ENCODE data around the gene SRGAP2B. TPM values are rescaled to one million over a fixed set of nuclear protein-coding genes. Genes with fewer than 3 reads are reported as not detected.
"Not testable (repeated sequence)": the region's sequence is repeated elsewhere in the genome, so short reads cannot be mapped to it uniquely, and the experiment has no call there.

Gene SRGAP2B
- total RNA-seq, 2 experiments from 2014 or later: 31.7 TPM

DNA sequence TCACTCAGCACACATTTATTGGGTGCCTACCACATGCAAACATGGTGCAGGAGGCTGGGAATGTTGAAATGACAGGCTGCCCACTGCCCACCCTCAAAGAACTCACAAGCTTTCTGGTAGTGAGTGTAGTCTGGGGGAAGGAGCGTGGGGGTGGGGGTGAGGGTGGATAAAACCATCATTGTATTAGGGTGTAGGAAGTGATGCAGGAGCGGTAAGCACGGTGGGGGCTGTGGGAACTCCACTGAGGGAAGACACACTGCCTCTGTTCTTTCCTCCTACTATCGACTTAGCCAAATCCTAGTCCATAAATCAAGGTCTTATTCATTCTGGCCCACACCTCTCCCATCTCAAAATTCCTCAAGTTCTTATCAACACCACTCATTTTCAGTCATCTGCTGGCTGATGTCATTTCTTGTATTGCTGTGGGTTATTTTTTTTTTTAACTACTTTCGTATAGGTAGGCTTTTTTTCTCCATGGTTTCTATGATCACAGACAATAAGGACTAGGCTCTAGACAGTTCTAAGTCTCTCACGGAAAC lies 21.0 kb downstream of the SRGAP2B start:
- H3K9me3 Mint-ChIP-seq; DNase-seq; ATAC-seq (ENCODE audit: low read depth); H3K4me1 Mint-ChIP-seq; POLR2A ChIA-PET; H3K4me3 Mint-ChIP-seq; H3K27me3 Mint-ChIP-seq; H3K27ac Mint-ChIP-seq; H3K36me3 Mint-ChIP-seq: not testable (repeated sequence)

GRCh38 chr1:145071569-145071968 lies 23.6 kb downstream of the SRGAP2B start:
- ATAC-seq (ENCODE audit: low read depth); H3K27me3 Mint-ChIP-seq; POLR2A ChIA-PET; H3K4me3 Mint-ChIP-seq; DNase-seq; H3K9me3 Mint-ChIP-seq; H3K36me3 Mint-ChIP-seq; H3K27ac Mint-ChIP-seq; H3K4me1 Mint-ChIP-seq: not testable (repeated sequence)

GRCh38 chr1:145066486-145066885 lies 28.6 kb downstream of the SRGAP2B start:
- DNase-seq; H3K4me1 Mint-ChIP-seq; H3K36me3 Mint-ChIP-seq; ATAC-seq (ENCODE audit: low read depth); H3K27ac Mint-ChIP-seq; H3K27me3 Mint-ChIP-seq; H3K9me3 Mint-ChIP-seq; POLR2A ChIA-PET; H3K4me3 Mint-ChIP-seq: not testable (repeated sequence)

- H3K27me3 Mint-ChIP-seq, POLR2A ChIA-PET, H3K4me1 Mint-ChIP-seq, H3K36me3 Mint-ChIP-seq, H3K27ac Mint-ChIP-seq, H3K9me3 Mint-ChIP-seq, DNase-seq, H3K4me3 Mint-ChIP-seq: not testable (repeated sequence)
- ATAC-seq (ENCODE audit: low read depth): peak; percentile 36
Observed at GRCh38 chr1:145065194-145065826, 29.8 kb downstream of the SRGAP2B start.

GRCh38 chr1:145063941-145064648 lies 31.0 kb downstream of the SRGAP2B start:
- H3K36me3 Mint-ChIP-seq; ATAC-seq (ENCODE audit: low read depth); H3K4me3 Mint-ChIP-seq; H3K4me1 Mint-ChIP-seq; POLR2A ChIA-PET; H3K27ac Mint-ChIP-seq; H3K9me3 Mint-ChIP-seq; DNase-seq; H3K27me3 Mint-ChIP-seq: not testable (repeated sequence)

- H3K27ac Mint-ChIP-seq; POLR2A ChIA-PET; H3K9me3 Mint-ChIP-seq; DNase-seq; ATAC-seq (ENCODE audit: low read depth); H3K36me3 Mint-ChIP-seq; H3K27me3 Mint-ChIP-seq; H3K4me1 Mint-ChIP-seq; H3K4me3 Mint-ChIP-seq: not testable (repeated sequence)
Observed at GRCh38 chr1:145063285-145063684, 31.8 kb downstream of the SRGAP2B start.

DNA sequence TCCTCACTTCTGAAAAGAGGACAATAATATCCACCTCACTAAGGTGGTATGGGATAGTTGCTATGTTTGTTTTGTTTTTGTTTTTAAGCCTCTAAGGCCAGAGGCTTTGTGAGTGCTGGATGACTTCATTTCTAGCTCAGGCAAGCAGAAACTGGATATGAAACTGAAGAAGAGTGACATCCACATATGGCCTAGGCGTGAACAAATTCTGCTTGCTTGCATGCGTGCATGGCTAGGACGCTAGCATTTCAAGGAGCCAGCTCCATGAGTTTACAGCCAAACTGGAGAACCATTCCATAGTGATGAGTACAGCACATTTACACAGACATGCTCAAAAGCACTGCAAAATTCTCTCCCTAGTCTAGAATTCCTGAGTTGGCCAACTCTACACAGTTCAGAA lies 36.9 kb downstream of the SRGAP2B start:
- H3K9me3 Mint-ChIP-seq; ATAC-seq (ENCODE audit: low read depth); H3K4me1 Mint-ChIP-seq; H3K27me3 Mint-ChIP-seq; DNase-seq; H3K36me3 Mint-ChIP-seq; H3K4me3 Mint-ChIP-seq; POLR2A ChIA-PET; H3K27ac Mint-ChIP-seq: not testable (repeated sequence)

- H3K27ac Mint-ChIP-seq, H3K4me3 Mint-ChIP-seq, H3K27me3 Mint-ChIP-seq, H3K4me1 Mint-ChIP-seq, H3K9me3 Mint-ChIP-seq, DNase-seq, POLR2A ChIA-PET, H3K36me3 Mint-ChIP-seq: not testable (repeated sequence)
- peak; percentile 94 for ATAC-seq (ENCODE audit: low read depth)
Observed at GRCh38 chr1:145055217-145055760, 39.8 kb downstream of the SRGAP2B start.

GRCh38 chr1:145053428-145053827 lies 41.7 kb downstream of the SRGAP2B start:
- H3K36me3 Mint-ChIP-seq; H3K27me3 Mint-ChIP-seq; DNase-seq; H3K4me3 Mint-ChIP-seq; ATAC-seq (ENCODE audit: low read depth); H3K9me3 Mint-ChIP-seq; H3K4me1 Mint-ChIP-seq; POLR2A ChIA-PET; H3K27ac Mint-ChIP-seq: not testable (repeated sequence)

- H3K4me1 Mint-ChIP-seq; H3K36me3 Mint-ChIP-seq; ATAC-seq (ENCODE audit: low read depth); H3K9me3 Mint-ChIP-seq; H3K27ac Mint-ChIP-seq; H3K4me3 Mint-ChIP-seq; H3K27me3 Mint-ChIP-seq; DNase-seq; POLR2A ChIA-PET: not testable (repeated sequence)
Observed at GRCh38 chr1:145052019-145052776, 42.9 kb downstream of the SRGAP2B start.

GRCh38 chr1:145048181-145048856 lies 46.8 kb downstream of the SRGAP2B start:
- H3K4me3 Mint-ChIP-seq; H3K27me3 Mint-ChIP-seq; ATAC-seq (ENCODE audit: low read depth); DNase-seq; H3K27ac Mint-ChIP-seq; H3K9me3 Mint-ChIP-seq; H3K4me1 Mint-ChIP-seq; POLR2A ChIA-PET; H3K36me3 Mint-ChIP-seq: not testable (repeated sequence)

- H3K4me1 Mint-ChIP-seq, H3K4me3 Mint-ChIP-seq, POLR2A ChIA-PET, H3K36me3 Mint-ChIP-seq, DNase-seq, H3K27me3 Mint-ChIP-seq, H3K27ac Mint-ChIP-seq, H3K9me3 Mint-ChIP-seq: not testable (repeated sequence)
- peak; percentile 50 for ATAC-seq (ENCODE audit: low read depth)
Observed at GRCh38 chr1:145047553-145047952, 47.6 kb downstream of the SRGAP2B start.

DNA sequence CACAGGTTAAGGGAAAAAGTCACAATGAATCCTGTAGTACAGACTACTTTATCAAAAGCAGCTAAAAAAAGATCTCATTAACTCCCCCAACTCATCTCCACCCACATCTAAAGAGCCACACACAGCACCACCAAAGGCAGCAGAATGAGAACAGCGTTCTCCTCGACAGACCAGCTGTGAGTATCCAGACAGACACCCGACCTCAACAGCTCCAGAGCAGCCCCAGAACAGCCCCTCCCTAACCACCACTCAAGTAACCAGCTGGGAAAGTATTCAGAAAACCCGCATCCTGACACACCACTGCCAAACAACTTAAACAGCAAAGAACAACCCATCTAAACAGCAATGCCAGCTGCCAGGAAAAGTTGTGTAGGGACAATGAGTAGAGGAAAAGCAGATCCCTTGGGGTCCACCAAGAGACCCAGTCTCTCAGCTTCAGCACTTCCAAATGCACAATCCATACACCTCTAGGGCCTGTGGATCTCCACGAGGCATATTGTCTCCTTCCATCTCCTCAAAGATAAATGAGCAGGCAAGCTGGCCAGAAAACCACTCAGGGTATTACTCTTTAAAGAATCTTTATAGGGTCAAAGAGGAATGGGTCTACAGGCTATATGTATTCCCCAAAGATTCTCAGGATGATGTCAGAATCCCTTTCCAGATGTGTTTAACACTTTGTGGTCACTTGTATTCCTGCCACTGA lies 49.4 kb downstream of the SRGAP2B start:
- H3K27me3 Mint-ChIP-seq; H3K4me1 Mint-ChIP-seq; ATAC-seq (ENCODE audit: low read depth); H3K27ac Mint-ChIP-seq; H3K4me3 Mint-ChIP-seq; H3K36me3 Mint-ChIP-seq; DNase-seq; H3K9me3 Mint-ChIP-seq; POLR2A ChIA-PET: not testable (repeated sequence)

All from activated naive CD8-positive, alpha-beta T cell treated with anti-CD3 and anti-CD28 coated beads, Interleukin-2, amount 10 ng/mL, durations not matched to agents 7 days and 5 days (primary cell).